Mesodermal cell (in vitro differentiated cells): ENCODE data around the gene UBL4B.

Source experiments
- H3K27ac ChIP-seq: 2 replicates; pipeline ENCODE4 v1.7.0; 2013; ENCODE audit warnings: mild to moderate bottlenecking, low read depth, low read length, moderate library complexity; ENCODE audit not compliant: severe bottlenecking
- H3K36me3 ChIP-seq: 2 replicates; pipeline ENCODE4 v1.7.1; 2013; ENCODE audit warnings: mild to moderate bottlenecking, low read length, moderate library complexity; ENCODE audit not compliant: control insufficient read depth, insufficient read depth
- H3K4me1 ChIP-seq: one replicate; pipeline ENCODE4 v1.7.1; 2013; ENCODE audit warnings: mild to moderate bottlenecking, low read length; ENCODE audit not compliant: insufficient read depth, control insufficient read depth, poor library complexity, severe bottlenecking
- H3K4me3 ChIP-seq: 2 replicates; pipeline ENCODE4 v1.7.0; 2013; ENCODE audit warnings: low read length, control low read depth, mild to moderate bottlenecking; ENCODE audit not compliant: insufficient read depth, poor library complexity, severe bottlenecking; ENCODE audit errors: extremely low read depth
- H3K9me3 ChIP-seq: 2 replicates; pipeline ENCODE4 v1.7.1; 2013; ENCODE audit warnings: mild to moderate bottlenecking, low read length, moderate library complexity; ENCODE audit not compliant: control insufficient read depth
- WGBS, 2 experiments: methylation state at CpG; one replicate each; pipeline ENCODE4 v1.1.5; 2013; ENCODE audit warnings: missing lambda C conversion rate in 2 of 2; ENCODE audit not compliant: insufficient coverage in 2 of 2; 5-methylcytosine and 5-hydroxymethylcytosine counted together

UBL4B gene

DNA sequence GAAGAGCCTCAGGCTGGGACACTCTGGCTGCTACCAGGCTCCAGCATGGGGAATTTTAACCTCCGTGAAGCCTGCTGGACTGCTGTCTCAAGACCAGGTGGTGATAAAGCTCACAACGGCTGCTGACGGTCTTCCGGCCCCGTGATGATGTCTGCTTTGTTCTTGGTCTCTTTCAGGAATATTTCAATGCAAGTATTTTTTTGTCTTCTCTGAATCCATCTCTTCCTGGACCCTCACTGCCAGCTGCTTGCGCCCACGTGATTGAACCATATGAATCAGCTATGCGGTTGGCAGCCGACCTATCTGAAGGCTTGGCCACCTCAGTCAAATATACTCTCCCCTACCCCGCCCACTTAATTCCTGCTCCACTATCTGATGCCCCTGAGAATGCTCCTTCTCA, 23.4 kb downstream of the UBL4B start:
- H3K36me3 ChIP-seq: no peaks in the 10 kb centered on the region
- no peak overlapping the region for H3K4me3 ChIP-seq
- WGBS, 2 experiments: 94 to 95% methylated on average over 10 of the region's 10 CpGs
- no peaks in the 10 kb centered on the region for H3K9me3 ChIP-seq
- peaks cover 12% of the 10 kb centered on the region for H3K4me1 ChIP-seq
- no peak overlapping the region for H3K27ac ChIP-seq

- Histone ChIP-seq H3K4me1 (peaks cover 12% of the 10 kb centered on the region), H3K36me3 (no peaks in the 10 kb centered on the region), H3K27ac (no peak overlapping the region), H3K4me3 (no peak overlapping the region), H3K9me3 (no peaks in the 10 kb centered on the region)
- 12 to 22% methylated on average over 6 to 7 of the region's 7 CpGs for WGBS, 2 experiments
Measured at GRCh38 chr1:110136911-110137310, 24.7 kb downstream of the UBL4B start.

GRCh38 chr1:110138956-110139355, 26.7 kb downstream of the UBL4B start:
- Histone ChIP-seq H3K9me3 (no peaks in the 10 kb centered on the region), H3K4me1 (peaks cover 12% of the 10 kb centered on the region), H3K27ac (no peak overlapping the region), H3K4me3 (no peak overlapping the region), H3K36me3 (no peaks in the 10 kb centered on the region)
- WGBS, 2 experiments: 94% methylated on average over 2 of the region's 3 CpGs; no CpG with 5 or more reads in 1 of the 2 experiments

DNA sequence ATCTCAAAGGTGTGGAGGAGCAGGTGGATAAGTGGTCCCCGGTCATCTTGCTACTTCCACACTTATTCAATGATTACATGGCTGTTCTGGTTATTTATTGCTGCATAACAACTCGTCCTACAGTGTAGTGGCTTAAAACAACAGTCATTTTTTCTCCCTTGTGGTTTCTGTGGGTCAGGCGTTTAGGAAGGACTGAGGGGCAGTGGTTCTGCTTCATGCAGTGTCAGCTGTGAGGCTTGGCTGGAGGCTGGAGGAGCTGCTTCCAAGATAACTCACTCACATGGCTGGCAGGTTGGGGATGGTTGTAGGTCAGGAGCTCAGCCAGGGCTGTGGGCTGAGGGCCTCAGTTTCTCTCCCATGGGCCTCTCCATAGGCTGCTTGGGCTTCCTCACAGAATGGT, 32.1 kb downstream of the UBL4B start:
- H3K27ac ChIP-seq: no peak overlapping the region

GRCh38 chr1:110148961-110149360, 36.7 kb downstream of the UBL4B start:
- WGBS, 2 experiments: 40 to 52% methylated on average over 1 to 4 of the region's 4 CpGs
- Histone ChIP-seq H3K9me3 (no peaks in the 10 kb centered on the region), H3K27ac (no peak overlapping the region), H3K4me1 (peaks cover 12% of the 10 kb centered on the region), H3K4me3 (no peak overlapping the region), H3K36me3 (no peaks in the 10 kb centered on the region)

More for the DNA sequence above, 32.1 kb downstream of the UBL4B start:
- H3K9me3 ChIP-seq: no peaks in the 10 kb centered on the region
- WGBS, 2 experiments: 40 to 67% methylated on average over 1 to 2 of the region's 3 CpGs
- no peaks in the 10 kb centered on the region for H3K36me3 ChIP-seq
- no peaks in the 10 kb centered on the region for H3K4me1 ChIP-seq
- no peak overlapping the region for H3K4me3 ChIP-seq

- peak within 1 kb of the TSS; percentile 38 for H3K4me3 ChIP-seq
- H3K36me3 ChIP-seq: no peaks in the 10 kb centered on the region
- no peaks in the 10 kb centered on the region for H3K9me3 ChIP-seq
- H3K27ac ChIP-seq: no peak within 1 kb of the TSS
- H3K4me1 ChIP-seq: peaks cover 12% of the 10 kb centered on the region
- WGBS, 2 experiments: 0% methylated on average over 77 to 102 of the region's 104 CpGs
Measured at GRCh38 chr1:110150330-110151174, 38.3 kb downstream of the UBL4B start, which contains the start of gene SLC6A17. SLC6A17 (plus strand) TSS chr1:110150494; CDS start chr1:110166930, 16,436 bp downstream.

DNA sequence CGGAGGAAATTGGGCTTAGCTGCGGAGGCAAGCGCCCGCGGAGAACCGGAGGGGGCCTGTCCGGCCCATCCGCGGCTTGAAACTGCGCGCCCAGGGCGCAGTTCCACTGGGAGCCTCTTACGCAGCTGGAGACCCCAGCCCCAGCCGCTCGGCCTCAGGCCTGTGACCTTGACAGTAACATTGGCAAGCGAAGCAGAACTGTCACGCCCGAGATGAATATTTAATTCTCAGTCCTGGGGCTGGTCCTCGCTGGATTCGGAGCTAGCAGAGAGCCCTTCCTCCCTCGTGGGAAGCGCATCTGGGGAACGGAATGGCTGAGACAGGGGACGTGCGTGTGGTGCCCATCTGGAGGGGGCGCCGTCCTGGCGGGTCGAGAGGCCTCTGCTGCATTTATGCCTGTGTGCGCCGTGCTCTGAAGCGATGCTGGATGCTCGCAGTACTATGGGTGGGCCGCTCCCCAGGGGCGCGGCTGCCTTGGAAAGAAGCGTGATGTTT, 39.0 kb downstream of the UBL4B start:
- Histone ChIP-seq H3K36me3 (no peaks in the 10 kb centered on the region), H3K4me3 (peak overlapping the region; percentile 38), H3K4me1 (peaks cover 12% of the 10 kb centered on the region), H3K9me3 (no peaks in the 10 kb centered on the region), H3K27ac (no peak overlapping the region)
- WGBS, 2 experiments: 23 to 24% methylated on average over 32 to 37 of the region's 37 CpGs

DNA sequence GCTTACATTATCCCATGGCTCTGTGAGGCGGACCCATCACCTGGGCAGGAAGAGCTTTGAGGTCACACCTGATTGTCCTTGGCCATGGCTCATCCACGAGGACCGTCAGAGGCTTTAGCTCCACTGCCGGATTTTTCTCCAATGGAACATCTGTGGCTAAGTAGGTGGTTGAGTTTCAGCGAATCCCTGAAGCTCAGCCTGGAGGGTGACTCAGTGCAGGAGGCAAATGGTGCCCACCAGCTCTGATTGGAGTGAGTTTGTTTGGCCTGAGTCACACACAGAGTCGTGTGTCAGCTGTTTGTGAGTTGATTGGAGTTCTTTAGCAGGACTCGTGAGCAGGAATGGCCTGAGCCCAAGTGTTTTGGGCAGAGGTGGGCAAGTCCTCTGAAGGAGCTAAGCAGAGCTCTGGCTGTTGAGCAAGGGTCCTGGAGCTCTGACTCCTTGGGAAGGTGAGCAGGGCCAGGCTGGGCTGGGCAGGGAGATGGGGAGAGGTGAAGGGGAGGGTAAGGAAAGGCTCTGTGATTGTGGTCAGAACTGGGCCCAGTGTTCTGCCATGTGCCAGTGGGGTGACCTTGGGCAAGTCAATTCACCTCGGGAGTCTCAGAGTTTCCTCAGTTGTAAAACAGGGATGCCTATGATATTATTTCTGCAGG, 40.0 kb downstream of the UBL4B start:
- H3K36me3 ChIP-seq: no peaks in the 10 kb centered on the region
- H3K4me3 ChIP-seq: no peak overlapping the region
- no peak overlapping the region for H3K27ac ChIP-seq
- no peaks in the 10 kb centered on the region for H3K9me3 ChIP-seq
- WGBS, 2 experiments: 67 to 79% methylated on average over 6 to 8 of the region's 8 CpGs
- peaks cover 12% of the 10 kb centered on the region for H3K4me1 ChIP-seq

DNA sequence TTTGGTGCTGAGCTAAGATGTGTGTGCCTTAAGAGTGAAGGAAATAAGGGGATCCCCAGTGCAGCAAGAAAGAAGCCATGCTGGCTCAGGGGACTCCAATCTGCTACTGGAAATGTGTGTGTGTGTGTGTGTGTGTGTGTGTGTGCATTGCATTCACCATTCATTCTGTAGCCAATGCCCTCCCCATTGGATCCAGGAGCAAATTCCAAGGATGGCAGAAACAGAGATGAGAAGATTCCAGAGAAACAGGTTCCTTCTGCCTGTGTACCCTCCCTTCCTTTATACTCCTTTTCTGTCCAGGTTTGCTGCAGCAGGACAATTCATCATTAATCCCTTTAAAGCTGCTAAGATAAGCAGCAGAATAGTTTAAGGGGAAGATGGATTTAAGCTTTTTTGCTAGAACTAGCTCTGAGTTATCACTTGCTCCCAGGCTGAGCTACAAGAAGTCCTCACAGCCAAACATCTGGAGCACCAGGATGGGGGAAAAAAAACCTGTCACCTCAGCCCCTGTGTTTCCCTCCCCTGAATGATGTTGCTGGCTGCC, 41.2 kb downstream of the UBL4B start:
- Histone ChIP-seq H3K36me3 (no peaks in the 10 kb centered on the region), H3K4me1 (peaks cover 12% of the 10 kb centered on the region), H3K27ac (no peak overlapping the region), H3K9me3 (no peaks in the 10 kb centered on the region), H3K4me3 (no peak overlapping the region)

DNA sequence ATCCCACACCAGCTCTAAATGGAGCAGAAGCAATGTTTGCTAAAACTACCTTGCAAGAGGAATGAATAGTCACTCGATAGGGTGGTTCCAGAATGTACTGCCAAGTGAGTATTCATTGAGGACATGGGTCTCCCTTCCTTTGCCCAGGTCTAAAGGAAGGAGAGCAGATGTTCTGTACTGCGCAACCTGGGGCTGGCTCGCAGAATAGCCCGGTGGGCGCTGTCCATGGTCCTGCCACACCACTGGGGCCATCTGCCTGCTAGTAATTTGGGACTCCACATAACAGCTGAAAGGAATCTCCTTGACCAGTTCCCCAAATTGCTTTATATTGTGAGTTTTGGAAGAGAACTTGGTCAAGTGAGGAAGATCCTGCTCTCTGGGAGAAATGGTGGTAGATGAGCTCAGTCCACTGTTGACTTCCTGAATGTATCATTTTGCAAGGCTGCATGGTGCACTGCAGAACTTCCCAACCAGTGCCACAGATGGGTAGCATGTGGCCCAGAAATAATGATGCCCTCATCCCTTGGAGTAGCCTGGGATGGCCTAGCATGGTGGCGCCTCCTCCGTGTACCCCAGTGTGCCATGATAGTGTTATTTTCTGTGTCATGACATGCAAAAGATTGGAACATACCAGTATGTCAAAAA, 43.8 kb downstream of the UBL4B start:
- Histone ChIP-seq H3K4me1 (peaks cover 10% of the 10 kb centered on the region), H3K4me3 (no peak overlapping the region), H3K36me3 (no peaks in the 10 kb centered on the region), H3K9me3 (no peaks in the 10 kb centered on the region), H3K27ac (no peak overlapping the region)
- 11 to 13% methylated on average over 6 to 7 of the region's 7 CpGs for WGBS, 2 experiments
